ENCODE measurements around the gene ITPR2.

DNA sequence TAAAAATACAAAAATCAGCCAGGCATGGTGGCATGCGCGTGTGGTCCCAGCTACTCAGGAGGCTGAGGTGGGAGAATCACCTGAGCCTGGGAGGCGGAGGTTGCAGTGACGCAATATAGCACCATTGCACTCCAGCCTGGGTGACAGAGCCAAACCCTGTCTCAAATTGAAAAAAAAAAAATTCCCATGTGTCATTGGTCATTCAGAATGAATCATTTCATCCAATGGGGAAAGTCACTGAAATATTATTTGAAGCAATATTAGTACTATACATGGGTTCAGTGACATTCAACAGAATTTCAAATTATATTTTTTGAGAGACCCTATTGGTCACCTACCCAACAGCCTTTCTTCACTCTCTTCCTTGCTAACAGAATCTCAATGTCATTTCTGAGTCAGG, 276.1 kb downstream of the ITPR2 start:
- TF ChIP-seq, protein P1, sequence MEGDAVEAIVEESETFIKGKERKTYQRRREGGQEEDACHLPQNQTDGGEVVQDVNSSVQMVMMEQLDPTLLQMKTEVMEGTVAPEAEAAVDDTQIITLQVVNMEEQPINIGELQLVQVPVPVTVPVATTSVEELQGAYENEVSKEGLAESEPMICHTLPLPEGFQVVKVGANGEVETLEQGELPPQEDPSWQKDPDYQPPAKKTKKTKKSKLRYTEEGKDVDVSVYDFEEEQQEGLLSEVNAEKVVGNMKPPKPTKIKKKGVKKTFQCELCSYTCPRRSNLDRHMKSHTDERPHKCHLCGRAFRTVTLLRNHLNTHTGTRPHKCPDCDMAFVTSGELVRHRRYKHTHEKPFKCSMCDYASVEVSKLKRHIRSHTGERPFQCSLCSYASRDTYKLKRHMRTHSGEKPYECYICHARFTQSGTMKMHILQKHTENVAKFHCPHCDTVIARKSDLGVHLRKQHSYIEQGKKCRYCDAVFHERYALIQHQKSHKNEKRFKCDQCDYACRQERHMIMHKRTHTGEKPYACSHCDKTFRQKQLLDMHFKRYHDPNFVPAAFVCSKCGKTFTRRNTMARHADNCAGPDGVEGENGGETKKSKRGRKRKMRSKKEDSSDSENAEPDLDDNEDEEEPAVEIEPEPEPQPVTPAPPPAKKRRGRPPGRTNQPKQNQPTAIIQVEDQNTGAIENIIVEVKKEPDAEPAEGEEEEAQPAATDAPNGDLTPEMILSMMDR (IDR thresholded peaks at IDR 0.05), result no peak
- no peak for TF ChIP-seq POLR2A (IDR thresholded peaks at IDR 0.05)

Measured in lower leg skin (tissue), 3 donors.